A549 (cell line): ENCODE results near the gene METTL21A.

Source experiments
- CTCF ChIP-seq: fragments of >200 bp; sonication (Bioruptor Twin); formaldehyde crosslinking; IDR thresholded peaks from 3 replicates; pipeline ENCODE4 v1.5.1; 2016
- EP300 ChIP-seq, 2 experiments: fragments of >200 bp; sonication (Bioruptor Twin); formaldehyde crosslinking; IDR thresholded peaks; 2 replicates in 1 of 2; 3 replicates in 1 of 2; pipeline ENCODE4 v1.6.1; 2016 to 2017
- MYC ChIP-seq: IDR thresholded peaks from 2 replicates; pipeline ENCODE4 v1.6.1; 2012; ENCODE audit warnings: mild to moderate bottlenecking, inconsistent platforms, low read length, improper control_type of control experiment, borderline replicate concordance
- POLR2A ChIP-seq: IDR thresholded peaks from 2 replicates; pipeline ENCODE4 v1.6.1; 2012; ENCODE audit warnings: mild to moderate bottlenecking, low read length
- RNF2 ChIP-seq: fragments of 200-600 bp; sonication (generic); IDR thresholded peaks from 2 replicates; pipeline ENCODE4 v1.6.1; 2016; ENCODE audit warnings: low read depth, mild to moderate bottlenecking, antibody characterized with exemption, moderate library complexity, borderline replicate concordance
- SMC3 ChIP-seq: fragments of >200 bp; sonication (Bioruptor Twin); formaldehyde crosslinking; IDR thresholded peaks from 3 replicates; pipeline ENCODE4 v1.6.1; 2018; ENCODE audit warnings: inconsistent platforms
- ZFP36 ChIP-seq: fragments of 450-650 bp; IDR thresholded peaks from 2 replicates; pipeline ENCODE4 v1.6.1; 2014; ENCODE audit warnings: borderline replicate concordance; ENCODE audit not compliant: partially characterized antibody
- TF ChIP-seq, protein P1 (sequence below): fragments of 200-600 bp; sonication (generic); IDR thresholded peaks from 2 replicates; pipeline ENCODE4 v1.6.1; 2016; ENCODE audit warnings: antibody characterized with exemption, mild to moderate bottlenecking, moderate library complexity
- TF ChIP-seq, protein P2 (sequence below): IDR thresholded peaks from 2 replicates; pipeline ENCODE4 v1.6.1; 2012

DNA sequence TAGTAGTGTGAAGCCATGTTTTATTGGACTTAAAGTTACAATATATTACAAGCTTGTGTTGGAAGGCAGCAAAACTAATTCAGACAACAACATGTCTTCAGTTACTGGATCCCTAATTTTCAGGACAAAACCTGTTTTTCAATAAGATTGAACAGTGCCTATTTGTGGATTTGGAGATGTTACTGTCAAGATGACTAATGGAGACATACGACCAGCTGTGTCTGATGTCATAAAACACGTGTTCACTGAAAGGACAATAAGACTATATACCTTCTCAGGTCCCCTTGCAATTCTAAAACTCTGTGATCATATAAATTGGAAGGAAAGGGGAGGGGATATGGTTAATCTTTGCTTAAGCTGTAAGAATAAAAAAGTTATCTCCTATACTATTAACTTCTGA is 21.7 kb downstream of the METTL21A start:
- TF ChIP-seq RNF2: no peak
- no peak for TF ChIP-seq CTCF
- no peak for TF ChIP-seq SMC3
- TF ChIP-seq EP300 (IDR thresholded peaks at IDR 0.05): no peak
- TF ChIP-seq, protein P1, sequence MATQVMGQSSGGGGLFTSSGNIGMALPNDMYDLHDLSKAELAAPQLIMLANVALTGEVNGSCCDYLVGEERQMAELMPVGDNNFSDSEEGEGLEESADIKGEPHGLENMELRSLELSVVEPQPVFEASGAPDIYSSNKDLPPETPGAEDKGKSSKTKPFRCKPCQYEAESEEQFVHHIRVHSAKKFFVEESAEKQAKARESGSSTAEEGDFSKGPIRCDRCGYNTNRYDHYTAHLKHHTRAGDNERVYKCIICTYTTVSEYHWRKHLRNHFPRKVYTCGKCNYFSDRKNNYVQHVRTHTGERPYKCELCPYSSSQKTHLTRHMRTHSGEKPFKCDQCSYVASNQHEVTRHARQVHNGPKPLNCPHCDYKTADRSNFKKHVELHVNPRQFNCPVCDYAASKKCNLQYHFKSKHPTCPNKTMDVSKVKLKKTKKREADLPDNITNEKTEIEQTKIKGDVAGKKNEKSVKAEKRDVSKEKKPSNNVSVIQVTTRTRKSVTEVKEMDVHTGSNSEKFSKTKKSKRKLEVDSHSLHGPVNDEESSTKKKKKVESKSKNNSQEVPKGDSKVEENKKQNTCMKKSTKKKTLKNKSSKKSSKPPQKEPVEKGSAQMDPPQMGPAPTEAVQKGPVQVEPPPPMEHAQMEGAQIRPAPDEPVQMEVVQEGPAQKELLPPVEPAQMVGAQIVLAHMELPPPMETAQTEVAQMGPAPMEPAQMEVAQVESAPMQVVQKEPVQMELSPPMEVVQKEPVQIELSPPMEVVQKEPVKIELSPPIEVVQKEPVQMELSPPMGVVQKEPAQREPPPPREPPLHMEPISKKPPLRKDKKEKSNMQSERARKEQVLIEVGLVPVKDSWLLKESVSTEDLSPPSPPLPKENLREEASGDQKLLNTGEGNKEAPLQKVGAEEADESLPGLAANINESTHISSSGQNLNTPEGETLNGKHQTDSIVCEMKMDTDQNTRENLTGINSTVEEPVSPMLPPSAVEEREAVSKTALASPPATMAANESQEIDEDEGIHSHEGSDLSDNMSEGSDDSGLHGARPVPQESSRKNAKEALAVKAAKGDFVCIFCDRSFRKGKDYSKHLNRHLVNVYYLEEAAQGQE: no peak
- TF ChIP-seq POLR2A: no peak
- TF ChIP-seq, protein P2, sequence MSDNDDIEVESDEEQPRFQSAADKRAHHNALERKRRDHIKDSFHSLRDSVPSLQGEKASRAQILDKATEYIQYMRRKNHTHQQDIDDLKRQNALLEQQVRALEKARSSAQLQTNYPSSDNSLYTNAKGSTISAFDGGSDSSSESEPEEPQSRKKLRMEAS: no peak
- TF ChIP-seq MYC: no peak
- TF ChIP-seq ZFP36: no peak
